Kasumi-1 (cell line): ENCODE data around the gene GOT1.

Source experiments
- DNase-seq, 2 experiments: peaks; one replicate each; lab custom pipeline; 2025; lab: John Stamatoyannopoulos, UW

Gene GOT1

DNA sequence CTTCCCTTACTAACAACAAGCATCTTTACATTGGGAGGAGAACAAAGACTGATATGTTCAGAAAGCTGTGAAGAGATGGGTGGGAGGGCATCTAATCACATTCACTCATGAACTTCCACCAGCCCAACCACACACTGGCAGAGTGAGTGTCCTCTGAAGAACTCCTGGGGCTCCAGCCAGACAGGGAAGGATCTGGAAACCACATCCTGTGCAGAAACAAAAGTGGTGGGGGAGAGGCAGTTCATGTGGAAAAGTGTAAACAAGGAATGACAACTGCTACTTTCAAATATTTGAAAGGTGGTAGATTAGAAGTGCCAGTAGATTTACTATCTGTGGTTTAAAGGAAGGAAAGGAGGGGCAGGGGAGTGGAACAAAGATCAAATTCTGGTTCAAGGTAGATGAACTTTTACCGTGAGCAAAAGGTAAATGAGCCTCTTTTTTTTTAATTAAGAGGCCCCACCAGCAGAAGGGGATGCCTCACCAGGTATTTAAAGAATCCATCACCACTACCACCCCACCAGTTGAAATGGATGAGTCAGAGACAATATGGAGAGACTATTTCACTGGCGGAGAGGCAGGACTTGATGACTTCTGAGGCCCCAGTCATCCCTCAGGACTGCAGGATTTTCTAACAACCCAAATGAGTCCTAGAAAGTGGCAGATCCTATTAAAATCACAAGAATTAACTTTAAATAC lies 34.5 kb downstream of the GOT1 start:
- no peak for DNase-seq

DNA sequence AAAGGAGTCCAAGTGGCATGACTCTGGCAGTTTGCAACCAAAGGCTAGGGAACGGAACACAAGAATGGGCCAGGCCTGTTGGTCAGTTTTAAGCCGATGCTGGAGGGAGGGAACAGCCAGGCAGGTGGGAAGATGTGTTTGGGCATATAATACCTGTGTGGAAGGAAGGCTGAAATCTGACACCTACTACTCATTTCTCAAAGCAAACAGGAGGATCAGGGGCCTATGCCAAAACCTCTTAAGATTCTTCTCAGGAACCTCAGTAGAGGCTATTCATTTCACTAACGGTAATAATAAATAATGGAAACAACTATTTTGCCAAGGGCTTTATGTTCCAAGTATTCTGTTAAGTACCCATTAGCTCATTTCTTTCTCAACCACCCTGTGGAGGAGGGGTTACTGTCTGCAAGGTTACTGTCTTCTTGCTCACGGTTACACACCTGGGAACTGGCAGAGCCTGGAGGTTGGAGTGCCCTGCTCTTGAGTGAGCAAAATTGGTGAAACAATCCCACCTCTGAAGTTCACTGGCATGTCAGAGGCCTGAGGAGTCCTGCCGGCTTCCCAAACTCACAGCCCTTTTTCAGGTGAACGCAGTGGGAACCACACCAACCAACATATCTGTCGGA lies 35.5 kb downstream of the GOT1 start:
- DNase-seq, result no peak

DNA sequence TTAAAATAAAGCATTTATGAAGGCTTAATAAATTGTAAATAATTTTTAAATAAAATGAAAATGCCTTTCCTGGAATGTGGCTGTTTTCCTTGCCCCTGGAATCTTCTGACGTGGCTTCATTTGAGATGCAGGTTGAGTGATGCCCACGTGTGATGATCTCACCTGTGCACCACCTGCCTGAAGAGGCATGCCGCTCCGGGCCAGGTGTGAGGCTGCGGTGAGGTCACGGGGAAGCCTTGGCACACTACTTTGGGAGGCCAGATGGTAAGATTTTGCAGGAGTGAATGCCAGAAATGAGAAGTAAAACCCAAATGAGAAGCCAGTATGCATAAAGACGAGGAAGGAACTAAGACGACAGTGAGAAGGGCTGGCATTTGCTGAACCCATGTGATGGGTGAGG lies 36.2 kb downstream of the GOT1 start:
- DNase-seq, result no peak

DNA sequence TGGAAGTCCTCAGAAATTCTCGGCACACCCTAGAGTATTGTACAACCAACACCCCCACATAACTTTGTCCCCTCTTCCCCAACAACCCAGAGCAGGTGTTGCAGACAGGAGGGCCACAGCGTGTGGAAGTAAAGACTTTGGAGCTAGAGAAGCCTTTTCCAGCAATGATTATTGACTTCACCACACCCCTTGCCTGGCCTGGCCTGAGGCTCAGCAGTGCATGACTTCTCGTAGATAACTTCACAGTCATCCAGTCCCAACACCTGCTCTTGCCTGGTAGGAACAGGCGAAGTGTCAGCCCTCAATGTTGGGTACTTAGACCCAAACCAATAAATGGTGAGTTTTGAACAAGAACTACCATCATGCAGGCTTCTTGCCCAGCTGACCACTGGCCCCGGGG lies 36.7 kb downstream of the GOT1 start:
- DNase-seq, result no peak

DNA sequence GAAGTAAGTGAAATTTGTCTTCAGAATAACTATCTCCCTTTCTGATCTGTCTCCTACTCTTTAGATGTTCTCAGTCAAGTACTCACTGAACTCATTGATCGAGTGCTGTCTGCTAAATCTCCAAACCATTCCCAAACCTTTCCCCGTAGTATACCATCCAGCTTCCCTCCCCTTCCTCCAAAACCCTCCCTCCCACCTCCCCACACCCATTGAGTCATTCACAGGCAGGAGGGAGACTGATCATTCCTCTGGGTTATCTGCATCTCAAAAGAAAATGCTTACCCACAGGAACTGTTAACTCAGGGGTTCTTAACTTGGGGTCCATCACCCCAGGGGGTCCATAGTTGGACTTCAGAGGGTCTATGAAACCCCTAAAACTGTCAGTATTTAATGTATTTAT lies 37.4 kb downstream of the GOT1 start:
- DNase-seq, result no peak

DNA sequence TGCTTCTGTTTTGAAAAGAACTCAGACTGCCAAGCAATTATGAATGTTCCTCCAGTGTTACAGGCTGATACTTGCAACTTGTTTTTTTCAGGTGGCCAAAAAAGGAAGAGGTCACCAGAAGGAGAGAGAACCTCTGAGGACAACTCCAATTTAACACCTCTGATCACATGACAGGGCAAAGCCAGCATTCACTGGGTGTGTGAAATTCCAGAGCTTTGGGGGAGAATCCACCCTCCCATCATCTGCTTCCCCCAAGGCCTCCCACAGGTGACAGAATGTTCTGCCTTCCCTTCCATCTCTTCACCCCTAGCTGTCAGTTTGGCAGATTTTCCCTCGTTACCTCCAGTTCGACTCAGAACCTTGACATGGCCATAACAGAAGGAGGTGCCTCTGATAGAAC lies 39.1 kb downstream of the GOT1 start:
- DNase-seq, result no peak

DNA sequence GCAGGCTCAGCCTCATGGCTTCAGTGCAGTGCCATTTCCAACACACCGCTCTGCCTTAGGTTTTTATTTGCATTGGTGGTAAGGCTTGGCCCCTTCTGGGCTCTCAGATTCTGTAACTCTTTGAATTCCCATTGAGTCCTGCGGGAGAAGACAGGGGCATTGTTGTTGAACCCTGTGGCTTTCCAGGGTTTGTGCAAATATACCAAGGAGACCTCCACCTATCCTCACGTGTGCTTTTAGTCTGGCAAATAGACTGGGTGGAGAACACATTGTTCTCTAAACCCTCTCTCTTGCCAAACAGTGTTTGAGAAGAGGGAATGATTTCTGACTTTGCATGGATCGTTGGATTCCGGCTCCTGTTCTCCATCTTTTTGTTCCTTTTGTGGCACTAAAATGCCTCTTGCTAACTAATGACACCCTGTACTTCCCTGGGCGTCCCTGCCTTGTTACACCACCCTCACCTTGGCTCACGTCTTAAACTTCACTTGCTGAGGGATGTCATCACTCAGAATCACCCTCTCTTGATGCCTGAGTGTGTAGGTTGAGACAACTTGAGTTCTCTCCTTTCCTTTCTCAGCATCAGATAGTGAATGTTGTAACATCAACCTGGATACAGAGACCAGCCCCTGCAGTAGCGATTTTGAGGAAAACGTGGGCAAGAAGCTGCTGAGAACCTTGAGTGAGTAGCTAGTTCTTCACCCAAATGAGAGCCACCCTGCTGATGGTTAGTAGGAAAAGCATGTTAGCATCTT lies 40.5 kb downstream of the GOT1 start:
- DNase-seq, result no peak

DNA sequence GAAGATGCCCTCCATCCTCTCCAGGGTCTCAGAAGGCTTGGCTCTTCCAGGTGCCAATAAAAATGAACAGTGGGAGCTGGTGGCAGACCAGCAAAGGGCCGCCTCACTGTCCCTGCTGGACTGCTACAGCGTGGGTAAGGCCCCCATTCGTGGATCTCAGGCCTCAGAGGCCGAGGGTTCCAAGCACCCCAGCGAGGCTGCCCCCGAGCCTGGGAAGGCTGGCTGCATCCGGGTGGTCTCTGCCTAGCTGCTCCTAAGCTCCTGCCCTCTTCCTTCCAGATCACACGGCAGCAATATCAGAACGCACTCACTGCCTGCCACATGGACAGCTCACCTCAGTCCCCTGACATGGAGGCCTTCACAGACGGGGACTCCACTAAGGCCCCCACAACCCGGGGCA lies 42.9 kb downstream of the GOT1 start:
- no peak for DNase-seq

DNA sequence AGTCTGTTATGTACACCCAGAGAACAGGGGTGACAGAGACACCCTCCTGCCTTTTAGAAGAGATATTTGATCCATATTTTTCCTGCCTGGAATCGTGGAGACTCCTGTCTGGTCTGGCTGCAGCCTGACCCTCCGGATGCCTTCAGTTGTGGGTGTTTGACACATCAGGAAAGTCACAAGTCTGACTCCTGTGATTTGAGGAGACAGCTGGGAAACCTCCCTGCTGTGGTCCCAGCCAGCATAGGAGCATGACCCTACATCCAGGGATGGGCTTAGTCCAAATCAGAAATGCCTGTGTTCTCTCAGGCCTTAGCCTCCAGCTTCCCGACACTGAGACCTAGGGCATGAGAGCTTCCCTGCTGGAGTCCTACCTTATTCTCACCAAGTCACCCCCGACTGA lies 43.4 kb downstream of the GOT1 start:
- DNase-seq, result no peak

DNA sequence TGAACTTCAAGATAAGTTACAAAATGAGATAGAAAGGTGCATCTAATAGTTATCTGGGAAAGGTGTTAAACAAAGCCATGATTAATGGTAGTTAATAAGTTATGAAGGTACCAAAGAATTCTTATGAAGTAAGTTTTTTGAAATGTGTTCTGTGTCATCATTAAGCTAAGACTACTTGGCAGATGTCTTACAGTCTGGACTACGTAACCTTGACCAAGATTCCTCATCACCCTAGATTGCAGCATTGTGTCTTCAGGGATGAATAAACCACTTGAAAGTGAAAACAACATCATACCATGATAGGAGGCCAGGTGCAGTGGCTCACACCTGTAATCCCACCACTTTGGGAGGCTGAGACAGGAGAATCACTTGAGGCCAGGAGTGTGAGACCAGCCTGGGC lies 48.2 kb downstream of the GOT1 start:
- DNase-seq, result no peak

DNA sequence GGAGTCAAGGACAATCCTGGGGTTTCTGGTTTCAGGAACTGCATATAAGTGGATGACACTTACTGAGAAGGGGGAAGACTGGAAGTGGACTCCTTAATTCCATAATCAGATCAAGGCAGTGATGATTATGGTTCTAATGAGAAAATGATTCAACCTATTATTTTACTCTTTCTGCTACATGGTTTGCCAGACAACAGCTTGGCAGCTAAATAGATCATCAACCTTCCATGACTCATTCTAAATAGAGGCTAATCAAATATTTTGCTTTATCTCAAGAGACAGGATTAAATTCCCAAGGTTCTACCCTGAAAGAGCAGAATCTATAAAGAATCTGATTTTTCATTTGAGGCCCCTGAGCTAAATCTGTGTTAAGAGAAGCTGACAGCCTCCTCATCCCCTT lies 55.0 kb downstream of the GOT1 start:
- no peak for DNase-seq

DNA sequence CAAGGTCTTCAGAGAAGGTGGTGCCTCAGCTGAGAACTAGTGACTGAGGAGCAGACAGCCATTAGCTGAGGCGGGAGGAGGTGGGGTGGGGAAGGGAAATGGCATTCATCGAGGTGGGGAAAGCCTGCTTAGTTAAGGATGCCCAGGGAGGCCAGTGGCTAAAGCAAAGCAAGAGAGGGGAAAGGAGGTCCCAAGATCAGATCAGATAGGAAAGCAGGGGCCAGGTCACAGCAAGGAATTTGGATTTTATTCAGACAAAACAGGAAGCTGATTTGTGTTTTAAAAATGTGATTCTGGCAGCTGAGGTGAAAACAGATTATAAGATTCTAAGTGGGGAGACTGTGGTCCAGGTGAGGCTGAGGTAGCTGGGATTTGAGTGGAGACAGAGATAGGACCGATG lies 55.5 kb downstream of the GOT1 start:
- DNase-seq, result no peak

DNA sequence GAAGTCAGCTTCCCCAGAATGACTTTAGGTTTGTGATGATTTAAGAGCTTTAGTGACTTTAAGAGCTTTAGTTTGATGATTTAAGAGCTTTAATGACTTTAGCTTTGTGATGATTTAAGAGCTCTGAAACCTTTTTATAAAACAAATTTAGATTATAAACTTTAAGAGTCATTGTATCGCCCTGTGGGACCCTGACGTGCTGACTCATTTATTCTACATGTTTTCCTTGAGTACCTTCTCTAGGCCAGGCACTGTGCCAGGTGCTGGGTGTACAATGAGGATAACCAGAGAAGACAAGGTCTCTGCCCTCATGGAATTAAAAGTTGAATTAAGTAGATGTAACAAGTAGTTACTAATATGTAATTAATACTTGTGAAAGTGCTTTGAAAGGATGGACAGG lies 55.9 kb downstream of the GOT1 start:
- DNase-seq, result no peak

DNA sequence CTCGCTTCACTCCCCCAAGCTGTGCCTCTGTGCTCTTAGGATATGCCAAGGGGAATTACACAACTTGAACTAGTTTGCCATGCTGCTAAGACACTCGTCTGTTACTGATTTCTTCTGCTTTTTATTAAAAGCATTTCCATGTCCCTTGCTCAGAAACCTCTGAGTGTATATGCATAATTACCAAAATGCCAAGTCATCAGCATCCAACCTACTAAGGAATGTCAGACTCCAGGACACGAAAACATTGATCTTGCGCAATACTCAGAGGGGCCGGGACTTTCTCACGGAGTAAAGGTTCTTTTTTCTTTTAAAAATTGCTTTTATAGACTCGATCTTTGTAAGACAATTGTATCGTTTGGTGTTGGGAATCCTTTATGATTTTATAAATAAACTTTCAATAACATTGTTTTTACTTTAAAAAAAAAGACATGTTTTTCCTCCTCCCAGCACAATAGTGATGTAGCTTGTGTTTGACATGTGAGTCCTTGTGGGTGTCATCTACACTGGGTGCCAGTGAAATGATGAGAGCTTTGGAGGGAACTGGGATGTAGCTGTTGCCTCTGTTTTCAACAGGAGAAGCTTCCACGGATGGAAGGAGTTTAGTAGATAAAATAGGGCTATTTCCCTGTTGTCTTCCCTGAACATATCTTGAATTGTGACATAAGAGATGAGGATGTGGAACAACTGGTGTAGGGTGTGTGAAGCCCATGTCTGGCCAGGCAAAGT lies 57.7 kb downstream of the GOT1 start:
- DNase-seq, result no peak

DNA sequence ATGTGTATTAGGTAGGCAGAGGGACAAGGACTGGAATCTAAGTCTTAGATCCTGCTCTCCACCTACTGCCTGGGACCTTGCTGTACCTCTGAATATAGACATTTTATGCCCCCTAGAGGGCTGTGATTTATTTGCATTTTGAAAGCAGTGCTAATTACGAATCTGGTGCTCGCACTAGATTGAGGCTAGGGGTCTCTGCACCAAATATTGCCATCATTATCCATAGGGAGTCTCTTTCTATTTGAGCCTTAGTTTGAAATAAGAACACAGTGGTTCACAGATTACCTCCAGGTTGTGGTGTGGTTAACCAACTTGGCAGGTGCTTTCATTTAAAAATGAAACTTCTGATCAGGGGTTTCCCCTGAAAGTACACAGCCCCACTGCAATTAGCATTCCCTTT lies 59.4 kb downstream of the GOT1 start:
- DNase-seq, result peak; percentile 43 to 68

DNA sequence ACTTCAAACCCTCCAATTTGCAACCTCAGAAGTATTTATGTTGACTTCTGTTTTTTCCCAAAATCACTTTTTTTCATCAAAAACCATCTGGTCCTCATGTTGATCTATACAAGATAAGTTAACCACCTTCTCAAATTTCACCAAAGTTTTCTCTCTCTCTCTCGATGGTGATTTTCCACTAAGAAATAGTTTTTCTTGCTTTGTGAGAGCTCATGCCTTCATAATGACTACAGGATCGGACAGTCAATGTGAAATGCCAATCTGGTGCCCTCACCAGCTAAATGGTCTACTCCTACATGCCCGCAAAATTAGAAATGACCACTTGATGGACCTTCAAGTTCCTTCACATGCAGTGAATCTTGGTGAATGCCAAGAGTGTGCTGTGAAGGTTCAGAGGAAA lies 60.9 kb downstream of the GOT1 start:
- DNase-seq, result no peak

DNA sequence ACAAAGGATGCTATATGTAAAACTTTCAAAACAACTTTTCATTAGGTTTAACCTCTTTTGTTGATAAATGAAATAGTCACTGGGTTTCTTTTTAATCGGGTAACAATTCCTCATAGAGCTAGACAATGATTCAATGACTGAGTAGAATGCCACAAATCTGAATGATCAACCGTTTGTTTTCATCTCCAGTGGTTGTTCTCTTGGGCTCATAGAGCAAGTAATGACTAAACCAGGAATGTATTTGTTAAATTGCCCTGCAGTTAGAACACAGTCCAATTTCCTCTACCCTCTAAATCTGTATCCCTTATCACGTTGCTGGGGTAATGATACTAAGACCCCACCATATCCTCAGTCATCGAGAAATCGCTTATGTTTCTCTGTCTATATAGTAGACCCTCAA lies 61.3 kb downstream of the GOT1 start:
- DNase-seq, result no peak

DNA sequence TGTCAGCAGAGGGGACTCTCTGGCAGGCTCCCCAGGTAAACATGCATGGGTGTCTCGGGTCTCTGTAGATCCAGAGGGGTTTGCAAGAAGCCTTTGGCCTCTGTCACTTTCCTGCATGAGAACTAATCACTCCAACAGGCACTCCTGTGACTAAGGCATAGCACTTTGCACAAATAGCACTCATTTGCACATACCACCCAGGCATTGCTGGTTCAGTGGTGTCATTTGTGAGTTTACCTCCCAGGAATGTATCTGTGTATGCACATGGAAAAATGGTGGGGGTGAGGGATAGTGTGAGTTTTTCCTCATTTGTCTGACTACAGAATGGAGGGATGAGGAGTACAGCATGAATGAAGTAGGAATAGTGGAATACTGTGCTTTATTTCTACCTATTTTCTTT lies 61.8 kb downstream of the GOT1 start:
- DNase-seq, result no peak

DNA sequence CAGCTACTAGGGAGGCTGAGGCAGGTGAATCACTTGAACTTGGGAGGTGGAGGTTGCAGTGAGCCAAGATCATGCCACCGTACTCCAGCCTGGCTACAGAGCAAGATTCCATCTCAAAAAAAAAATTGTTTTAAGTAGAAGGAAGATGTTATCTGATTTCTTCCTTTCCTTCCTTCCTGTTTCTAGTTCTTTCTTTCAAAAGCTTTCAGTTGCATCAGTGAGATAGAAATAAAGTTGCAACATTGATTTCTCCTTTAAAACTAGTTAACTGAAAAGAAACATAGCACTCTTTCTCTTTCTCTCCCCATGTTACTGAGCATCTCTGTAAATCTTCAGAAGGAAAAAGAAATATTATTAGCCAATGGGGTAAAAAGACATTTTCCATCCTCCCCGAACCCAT lies 63.8 kb downstream of the GOT1 start:
- no peak for DNase-seq

DNA sequence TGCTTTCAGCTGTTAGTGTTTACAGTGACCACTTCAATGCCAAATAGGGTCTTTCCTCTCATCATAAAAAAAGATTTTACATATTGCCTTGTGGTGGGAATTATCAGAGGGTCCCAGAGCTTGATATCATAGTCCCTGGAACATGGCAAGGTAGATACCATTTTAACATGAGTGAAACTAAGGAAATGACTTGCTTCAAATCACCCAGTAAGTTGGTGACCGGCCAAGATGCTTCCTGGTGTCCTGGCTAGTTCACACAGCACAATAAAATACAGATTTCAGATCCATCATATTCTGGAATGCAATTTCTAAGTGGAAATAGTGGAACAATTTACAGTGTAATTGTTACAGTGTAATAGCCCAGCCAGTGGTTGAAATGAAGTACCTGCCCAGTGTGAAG lies 64.7 kb downstream of the GOT1 start:
- no peak for DNase-seq

DNA sequence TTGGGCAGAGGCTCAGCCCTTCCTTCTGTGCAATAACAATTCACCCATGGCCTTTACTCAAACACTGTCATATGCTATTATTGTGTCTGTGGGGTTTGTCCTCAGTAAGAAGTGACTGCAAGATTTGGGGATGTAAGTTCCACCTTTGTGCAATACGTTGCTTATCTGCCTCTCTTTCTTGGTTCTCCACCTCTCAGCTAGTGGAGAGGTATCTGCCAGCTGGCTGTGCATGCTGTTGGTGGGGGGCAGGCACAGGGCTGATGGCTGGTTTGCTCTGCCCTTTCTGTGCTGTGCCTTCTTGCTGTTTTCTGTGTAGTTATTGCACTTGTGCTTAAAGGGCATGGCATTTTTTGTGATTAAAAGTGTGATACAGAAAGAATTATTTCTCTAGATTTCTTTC lies 65.1 kb downstream of the GOT1 start:
- DNase-seq, result no peak

DNA sequence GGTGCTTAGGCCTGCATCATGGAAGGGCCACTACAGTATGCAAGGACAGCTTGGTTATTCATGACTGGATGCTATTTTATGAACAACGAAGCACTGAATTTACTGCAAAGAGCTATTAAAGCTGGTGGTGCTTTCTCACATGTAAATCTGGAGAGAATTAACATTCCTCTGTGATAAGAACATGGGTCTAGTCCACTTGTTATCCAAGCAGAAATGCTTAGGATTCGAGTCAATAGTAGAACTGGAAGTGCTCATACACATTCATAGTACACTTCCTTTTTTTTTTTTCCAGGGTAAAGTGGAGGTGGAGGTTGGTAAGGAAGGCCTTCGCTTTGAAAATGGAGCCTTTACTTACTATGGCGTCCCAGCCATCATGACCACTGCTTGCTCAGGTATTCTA lies 66.3 kb downstream of the GOT1 start:
- no peak for DNase-seq

DNA sequence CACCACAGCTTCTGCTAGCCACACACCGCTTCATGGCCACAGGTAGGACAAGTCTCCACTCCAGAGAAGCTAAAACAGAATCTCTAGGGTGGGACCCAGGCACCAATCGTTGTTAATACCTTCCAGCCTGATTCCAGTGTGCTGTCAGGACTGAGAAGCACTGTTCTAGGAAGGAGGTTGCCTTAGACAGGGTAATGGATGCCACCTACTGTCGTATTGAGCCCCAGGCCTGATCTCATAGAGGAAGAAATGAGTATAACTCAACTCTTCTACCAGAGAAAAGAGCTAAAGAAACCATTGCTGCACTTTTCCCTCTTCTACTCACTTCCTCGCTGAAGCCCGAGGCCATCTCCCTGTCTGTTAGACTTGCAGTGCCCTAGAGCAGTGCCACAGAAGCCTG lies 69.5 kb downstream of the GOT1 start:
- no peak for DNase-seq
